Measurements from ENCODE around the gene RIPOR3.

Gene RIPOR3

DNA sequence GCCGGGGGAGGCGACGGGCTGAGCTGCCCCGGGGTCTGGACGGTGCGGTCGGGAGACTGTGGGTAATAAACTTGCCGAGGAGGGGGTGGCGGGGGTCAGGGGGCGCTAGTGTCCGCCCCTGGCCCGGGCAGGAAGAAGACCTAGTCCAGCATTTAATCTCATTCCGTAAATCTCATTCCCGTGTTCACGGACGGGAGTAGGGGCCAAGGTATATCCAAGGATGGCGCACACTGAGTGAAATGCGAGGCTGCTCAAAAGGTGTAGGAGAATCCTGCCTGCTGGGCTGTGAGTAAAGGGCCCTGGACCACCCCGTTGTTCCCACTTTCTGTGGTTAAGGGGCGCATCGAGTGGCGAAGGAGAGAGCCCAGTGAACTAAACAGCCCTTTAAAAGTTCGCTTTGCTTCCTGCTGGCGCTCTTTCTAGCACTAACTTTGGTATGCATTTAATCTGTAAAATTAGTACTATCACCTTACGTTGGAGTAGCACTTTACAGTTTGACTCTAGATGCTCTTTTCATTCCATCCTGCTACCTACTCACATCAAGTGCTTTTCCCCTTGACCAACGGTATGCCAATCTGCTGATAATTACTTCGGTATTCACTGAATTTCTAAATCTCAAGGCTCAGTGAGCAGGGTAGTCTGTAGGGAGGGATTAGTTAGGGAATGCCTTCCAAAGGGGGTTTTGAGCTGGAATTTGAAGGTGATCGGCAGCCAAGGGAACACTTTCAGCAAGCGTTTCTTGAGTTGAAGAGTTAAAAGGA, 40.8 kb upstream of the RIPOR3 start:
- TF ChIP-seq CTCF (IDR thresholded peaks at IDR 0.05; ENCODE audit: low read depth, low read length, missing control alignments) = no peak
- DNase-seq (ENCODE audit: low read depth) = no peak
- H3K4me3 ChIP-seq (ENCODE audit: low read depth, low read length) = peak overlapping the region; percentile 90

- peak; percentile 97 for DNase-seq (ENCODE audit: low read depth)
- no peak for TF ChIP-seq CTCF (IDR thresholded peaks at IDR 0.05; ENCODE audit: low read depth, low read length, missing control alignments)
- peak within 1 kb of the TSS; percentile 90 for H3K4me3 ChIP-seq (ENCODE audit: low read depth, low read length)
Measured at GRCh38 chr20:50731055-50731929, 40.0 kb upstream of the RIPOR3 start, which contains the start of gene PARD6B. PARD6B (plus strand) TSS chr20:50731580; CDS start chr20:50731787, 207 bp downstream.

DNA sequence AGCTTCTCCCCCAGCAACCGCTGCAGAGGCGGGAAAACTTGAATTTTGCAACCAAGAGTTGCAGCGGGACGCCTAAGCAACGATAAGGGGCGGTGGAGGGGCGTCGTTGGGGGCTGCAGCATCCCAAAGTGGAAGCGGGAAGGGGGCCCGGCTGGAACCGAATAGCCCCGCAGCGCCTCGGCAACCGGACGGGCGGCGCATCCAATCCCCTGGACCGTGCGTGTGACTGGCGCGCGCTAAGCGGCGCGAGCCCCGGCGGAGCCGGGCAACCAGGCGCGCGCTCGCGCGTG, 39.4 kb upstream of the RIPOR3 start:
- TF ChIP-seq CTCF (IDR thresholded peaks at IDR 0.05; ENCODE audit: low read depth, low read length, missing control alignments) = no peak
- no peak for DNase-seq (ENCODE audit: low read depth)

DNA sequence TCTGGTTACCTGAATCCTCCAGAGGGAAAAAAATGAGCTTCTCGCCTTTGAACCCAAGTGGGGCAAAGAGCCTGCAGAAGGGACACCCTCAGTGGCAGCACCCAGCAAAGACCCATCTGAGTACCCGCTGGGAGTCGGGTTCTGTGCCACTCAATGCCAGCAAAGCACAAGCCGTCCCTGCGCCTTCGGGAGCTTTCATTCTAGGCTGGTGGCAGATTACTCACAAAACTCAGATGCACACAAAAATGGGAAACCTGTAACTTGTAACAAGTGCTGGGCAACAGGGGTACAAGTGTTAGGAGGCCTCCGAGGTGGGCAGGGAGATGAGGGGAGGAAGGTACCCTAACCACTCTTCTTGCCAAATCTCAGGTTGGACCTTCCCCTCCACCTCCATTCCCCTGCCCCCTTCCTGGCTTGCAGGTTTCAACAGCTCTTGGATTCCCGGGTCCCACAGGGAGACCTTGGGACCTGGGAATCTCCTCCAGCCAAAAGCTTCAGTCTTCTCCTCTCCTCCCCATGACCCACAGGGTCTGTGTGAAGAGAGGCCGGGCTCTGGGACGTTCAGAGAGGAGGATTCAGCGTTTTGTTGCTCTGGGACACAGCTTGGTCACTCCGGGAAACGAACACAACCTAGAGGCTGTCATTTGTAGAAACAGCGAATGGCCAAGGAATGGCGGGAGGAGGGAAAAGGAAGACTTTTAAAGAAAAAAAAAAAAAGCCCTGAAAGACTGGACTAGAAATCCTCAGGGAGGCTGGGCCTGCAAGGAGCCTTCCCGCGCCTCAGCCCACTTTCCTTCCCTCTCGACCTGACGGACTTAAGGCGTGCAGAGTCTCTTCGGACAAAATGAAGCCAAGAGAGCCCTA, 38.8 kb upstream of the RIPOR3 start:
- TF ChIP-seq CTCF (IDR thresholded peaks at IDR 0.05; ENCODE audit: low read depth, low read length, missing control alignments) = no peak
- peak overlapping the region; percentile 62 for H3K4me3 ChIP-seq (ENCODE audit: low read depth, low read length)
- no peak for DNase-seq (ENCODE audit: low read depth)

More for the DNA sequence above, 39.4 kb upstream of the RIPOR3 start:
- peak overlapping the region; percentile 62 for H3K4me3 ChIP-seq (ENCODE audit: low read depth, low read length)

DNA sequence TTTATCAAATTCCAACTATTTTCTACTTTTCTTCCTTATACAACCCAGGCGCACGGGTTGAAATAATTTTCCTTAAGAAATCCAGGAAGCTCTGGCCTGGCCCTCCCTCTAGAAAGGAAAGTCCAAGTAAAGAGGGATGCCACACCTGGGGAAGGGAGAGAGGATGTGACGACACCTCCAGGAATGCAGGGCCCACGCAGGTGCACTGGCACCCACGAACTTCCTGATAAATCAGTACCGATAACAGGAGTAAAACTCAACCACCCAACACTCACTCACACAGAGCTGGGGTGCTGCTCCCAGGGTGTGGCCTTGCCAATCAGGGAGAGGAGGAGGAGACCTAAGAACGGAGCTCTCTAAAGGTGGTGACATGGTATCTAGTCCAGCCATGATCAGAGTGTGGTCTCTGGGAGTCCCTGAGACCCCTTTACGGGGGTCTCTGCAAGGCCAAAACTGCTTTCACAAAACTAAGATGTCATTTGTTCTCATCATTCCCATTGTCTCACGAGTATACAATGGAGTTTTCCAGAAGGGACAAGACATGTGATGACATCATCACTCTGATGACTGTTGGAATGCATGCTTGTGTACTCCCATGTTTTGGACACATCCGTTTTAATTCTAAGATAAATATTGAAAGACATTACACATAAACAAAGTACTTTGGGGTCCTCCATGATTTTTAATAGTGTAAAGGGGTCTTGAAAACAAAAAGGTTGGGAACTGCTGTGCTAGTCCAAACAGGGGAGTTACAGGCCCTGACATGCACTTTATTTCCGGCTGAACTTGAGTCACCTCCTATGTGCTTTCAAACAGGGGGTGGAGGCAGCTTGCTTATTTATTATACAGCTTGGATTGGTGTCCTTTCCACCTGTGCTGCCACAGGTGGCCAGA, 37.9 kb upstream of the RIPOR3 start:
- no peak for DNase-seq (ENCODE audit: low read depth)
- no peak for TF ChIP-seq CTCF (IDR thresholded peaks at IDR 0.05; ENCODE audit: low read depth, low read length, missing control alignments)
- no peak overlapping the region for H3K4me3 ChIP-seq (ENCODE audit: low read depth, low read length)

- no peak overlapping the region for H3K4me3 ChIP-seq (ENCODE audit: low read depth, low read length)
- no peak for DNase-seq (ENCODE audit: low read depth)
- TF ChIP-seq CTCF (IDR thresholded peaks at IDR 0.05; ENCODE audit: low read depth, low read length, missing control alignments) = no peak
Measured at GRCh38 chr20:50728486-50728980, 37.2 kb upstream of the RIPOR3 start.

All from GM12864 (cell line).